GM10248 (cell line): ENCODE results near the gene ZMYND11.

Experiments
- CTCF ChIA-PET: fragments of 300-600 bp; sonication (Branson Sonifier 250); formaldehyde crosslinking; extraction: SDS; loops from one replicate; lab custom pipeline; 2021; ENCODE audit warnings: antibody characterized with exemption; lab: Yijun Ruan, JAX
- POLR2A ChIA-PET: fragments of 350-650 bp; sonication (Branson Sonifier 250); formaldehyde crosslinking; extraction: SDS; loops from one replicate; lab custom pipeline; 2020; ENCODE audit warnings: antibody characterized with exemption; lab: Yijun Ruan, JAX
- DNase-seq: peaks from one replicate; pipeline ENCODE4 v3.0.0; 2012; ENCODE audit errors: extremely low spot score
- TF ChIP-seq, protein P1 (sequence below): IDR thresholded peaks from 2 replicates; pipeline ENCODE4 v1.5.1; 2012; ENCODE audit warnings: mild to moderate bottlenecking, low read depth; ENCODE audit errors: extremely low read depth, missing control alignments, control extremely low read depth

Gene ZMYND11

DNA sequence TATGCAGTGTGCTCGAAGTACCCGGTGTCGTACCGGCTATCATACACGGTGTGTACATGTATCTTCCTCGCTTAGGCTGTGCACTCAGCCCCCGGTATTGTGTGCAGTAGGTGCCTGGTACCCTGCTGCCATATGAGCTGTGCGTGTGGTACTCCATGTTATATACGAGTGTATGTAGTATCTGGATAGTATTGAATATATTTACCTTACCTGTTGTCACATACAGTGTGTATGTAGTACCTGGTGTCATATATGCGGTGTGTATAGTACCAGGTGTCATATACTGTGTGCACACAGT, 1.2 kb downstream of the ZMYND11 start:
- ChIA-PET CTCF (interaction anchor here (1.2 to 1.6 kb wide), 2 partner anchors 11 to 61 kb away, joined by 3 read pairs; no protein-coding TSS in a partner anchor), POLR2A (no interaction called here)
- no peak for DNase-seq
- TF ChIP-seq, protein P1, sequence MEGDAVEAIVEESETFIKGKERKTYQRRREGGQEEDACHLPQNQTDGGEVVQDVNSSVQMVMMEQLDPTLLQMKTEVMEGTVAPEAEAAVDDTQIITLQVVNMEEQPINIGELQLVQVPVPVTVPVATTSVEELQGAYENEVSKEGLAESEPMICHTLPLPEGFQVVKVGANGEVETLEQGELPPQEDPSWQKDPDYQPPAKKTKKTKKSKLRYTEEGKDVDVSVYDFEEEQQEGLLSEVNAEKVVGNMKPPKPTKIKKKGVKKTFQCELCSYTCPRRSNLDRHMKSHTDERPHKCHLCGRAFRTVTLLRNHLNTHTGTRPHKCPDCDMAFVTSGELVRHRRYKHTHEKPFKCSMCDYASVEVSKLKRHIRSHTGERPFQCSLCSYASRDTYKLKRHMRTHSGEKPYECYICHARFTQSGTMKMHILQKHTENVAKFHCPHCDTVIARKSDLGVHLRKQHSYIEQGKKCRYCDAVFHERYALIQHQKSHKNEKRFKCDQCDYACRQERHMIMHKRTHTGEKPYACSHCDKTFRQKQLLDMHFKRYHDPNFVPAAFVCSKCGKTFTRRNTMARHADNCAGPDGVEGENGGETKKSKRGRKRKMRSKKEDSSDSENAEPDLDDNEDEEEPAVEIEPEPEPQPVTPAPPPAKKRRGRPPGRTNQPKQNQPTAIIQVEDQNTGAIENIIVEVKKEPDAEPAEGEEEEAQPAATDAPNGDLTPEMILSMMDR = no peak

- CTCF ChIA-PET = interaction anchor here (0.7 to 1.2 kb wide), 2 partner anchors 10 kb away, joined by 3 read pairs; no protein-coding TSS in a partner anchor
- POLR2A ChIA-PET = no interaction called here
- TF ChIP-seq, protein P1 = peak; percentile 5
- DNase-seq = peak; percentile 37
These were observed 1.8 kb downstream of the ZMYND11 start for GRCh38 chr10:137031-137430.

DNA sequence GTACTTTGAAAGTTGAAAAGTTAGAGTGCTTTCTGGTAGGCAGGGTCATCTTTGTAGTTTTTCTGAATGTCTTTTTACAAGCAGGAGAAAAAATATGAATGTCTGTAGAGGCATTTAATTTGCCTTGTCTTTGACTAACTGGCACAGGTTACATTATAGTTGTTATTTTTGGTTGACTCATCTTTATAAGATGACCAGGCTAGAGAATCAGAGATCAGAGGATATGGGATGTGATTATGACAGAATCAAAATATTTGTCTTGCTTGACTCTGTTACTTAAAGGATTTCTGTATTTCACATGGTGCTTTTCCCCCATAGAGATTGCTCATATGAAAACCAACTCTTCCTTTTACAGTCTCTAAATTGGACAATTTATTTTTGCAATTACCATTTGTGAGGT, 2.4 kb downstream of the ZMYND11 start:
- DNase-seq = no peak
- CTCF ChIA-PET = interaction anchor here (0.7 to 1.2 kb wide), 2 partner anchors 10 to 11 kb away, joined by 3 read pairs; no protein-coding TSS in a partner anchor
- POLR2A ChIA-PET = no interaction called here
- TF ChIP-seq, protein P1 = no peak

DNA sequence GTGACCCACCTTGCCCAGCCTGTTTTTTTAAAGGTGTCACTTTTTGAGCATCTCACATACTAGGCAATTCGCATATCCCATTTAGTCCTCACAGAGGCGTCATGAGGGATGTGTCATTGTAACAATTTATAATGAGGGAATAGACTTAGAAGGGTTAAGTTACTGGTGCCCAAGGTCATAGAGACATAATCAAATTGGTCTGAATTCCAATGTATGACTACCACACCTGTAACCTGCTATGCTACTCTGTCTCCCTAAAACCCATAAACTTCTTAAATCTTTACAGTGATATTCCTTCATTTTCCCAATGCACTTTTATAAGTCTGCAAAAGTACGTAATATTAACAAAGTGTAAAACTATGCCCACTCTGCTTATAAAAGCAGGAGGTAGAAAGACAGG, 7.1 kb downstream of the ZMYND11 start:
- CTCF ChIA-PET = interaction anchor here (1.4 kb wide), 1 partner anchor 12 kb away, joined by 4 read pairs; no protein-coding TSS in a partner anchor

GRCh38 chr10:152915-153314, 17.7 kb downstream of the ZMYND11 start:
- TF ChIP-seq, protein P1 = no peak
- ChIA-PET POLR2A (no interaction called here), CTCF (no interaction called here)
- no peak for DNase-seq

More for the DNA sequence above, 7.1 kb downstream of the ZMYND11 start:
- no peak for DNase-seq
- TF ChIP-seq, protein P1 = no peak
- POLR2A ChIA-PET = no interaction called here

DNA sequence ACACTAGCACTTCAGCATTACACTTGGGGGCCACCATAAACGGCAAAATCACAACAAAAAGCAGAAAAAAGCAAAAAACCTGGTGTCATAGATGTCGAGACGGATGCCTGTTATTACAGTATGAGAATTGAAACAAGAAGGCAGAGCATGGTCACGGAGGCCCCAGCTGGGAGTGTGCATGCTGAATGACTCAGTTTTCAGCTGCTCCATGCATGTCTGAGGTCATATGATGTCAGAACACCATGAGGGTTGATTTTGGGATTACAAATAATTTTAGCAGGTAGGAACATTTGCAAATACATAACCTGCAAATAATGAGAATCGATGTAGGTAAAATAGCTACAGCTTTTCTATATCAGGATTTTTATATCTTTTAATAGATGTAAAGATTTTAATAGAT, 19.1 kb downstream of the ZMYND11 start:
- DNase-seq = no peak
- POLR2A ChIA-PET = no interaction called here
- TF ChIP-seq, protein P1 = no peak
- CTCF ChIA-PET = interaction anchor here (0.9 to 1.1 kb wide), 2 partner anchors 10 to 32 kb away, joined by 3 to 4 read pairs; no protein-coding TSS in a partner anchor
